Fibroblast of lung (primary cell): ENCODE measurements around the gene POLR1A.

Experiments used
- EZH2 ChIP-seq: IDR thresholded peaks from 2 replicates; pipeline ENCODE4 v1.5.1; 2012; ENCODE audit warnings: low read length, control low read depth, mild to moderate bottlenecking; ENCODE audit errors: missing control alignments
- TF ChIP-seq, protein P1 (sequence below), 2 donors: IDR thresholded peaks in 1 of 2; conservative IDR thresholded peaks in 1 of 2; 1 replicate in 1 of 2; 2 replicates in 1 of 2; pipeline ENCODE4 v1.5.1; 2011 to 2012; ENCODE audit warnings: low read length in 2 of 2, control low read depth in 1 of 2, inconsistent platforms in 1 of 2, low read depth in 1 of 2, mild to moderate bottlenecking in 1 of 2

DNA sequence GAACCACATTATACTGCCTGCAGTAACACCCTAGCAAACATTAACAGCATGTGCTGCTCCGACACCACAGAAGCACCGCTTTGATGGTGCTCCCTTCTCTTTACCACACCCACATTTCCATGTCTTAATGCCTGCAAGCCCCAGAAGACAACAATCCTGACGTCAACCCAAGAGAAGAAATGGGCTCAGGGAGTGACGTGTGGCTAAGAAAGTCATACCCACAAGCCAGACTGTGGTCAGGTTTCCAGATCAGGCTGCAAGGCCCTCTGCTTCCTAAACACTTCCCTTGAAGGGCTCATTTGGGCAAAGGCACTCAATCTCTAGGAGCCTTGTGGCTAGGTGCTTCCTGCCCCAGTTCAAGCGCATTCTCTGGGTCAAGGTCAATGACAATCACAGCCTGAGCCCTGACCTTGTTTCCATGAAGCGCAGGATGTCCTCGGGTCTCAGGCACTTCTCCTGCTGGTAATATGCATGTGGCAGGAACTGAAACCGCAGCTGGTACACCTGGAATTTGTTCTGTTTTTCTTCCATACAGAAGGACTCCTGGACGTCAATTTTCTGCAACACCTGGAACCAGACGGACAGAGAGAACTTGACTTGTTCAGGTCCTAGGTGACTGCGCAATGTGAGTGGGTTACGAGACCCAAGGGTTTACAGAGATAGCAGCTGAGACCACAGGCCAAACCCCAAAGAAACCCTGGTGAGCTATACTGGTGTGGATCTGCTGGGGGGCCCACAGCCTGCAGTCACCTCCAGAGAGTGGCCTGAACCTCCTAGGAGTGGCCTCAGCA, 67.2 kb downstream of the POLR1A start:
- TF ChIP-seq, protein P1, sequence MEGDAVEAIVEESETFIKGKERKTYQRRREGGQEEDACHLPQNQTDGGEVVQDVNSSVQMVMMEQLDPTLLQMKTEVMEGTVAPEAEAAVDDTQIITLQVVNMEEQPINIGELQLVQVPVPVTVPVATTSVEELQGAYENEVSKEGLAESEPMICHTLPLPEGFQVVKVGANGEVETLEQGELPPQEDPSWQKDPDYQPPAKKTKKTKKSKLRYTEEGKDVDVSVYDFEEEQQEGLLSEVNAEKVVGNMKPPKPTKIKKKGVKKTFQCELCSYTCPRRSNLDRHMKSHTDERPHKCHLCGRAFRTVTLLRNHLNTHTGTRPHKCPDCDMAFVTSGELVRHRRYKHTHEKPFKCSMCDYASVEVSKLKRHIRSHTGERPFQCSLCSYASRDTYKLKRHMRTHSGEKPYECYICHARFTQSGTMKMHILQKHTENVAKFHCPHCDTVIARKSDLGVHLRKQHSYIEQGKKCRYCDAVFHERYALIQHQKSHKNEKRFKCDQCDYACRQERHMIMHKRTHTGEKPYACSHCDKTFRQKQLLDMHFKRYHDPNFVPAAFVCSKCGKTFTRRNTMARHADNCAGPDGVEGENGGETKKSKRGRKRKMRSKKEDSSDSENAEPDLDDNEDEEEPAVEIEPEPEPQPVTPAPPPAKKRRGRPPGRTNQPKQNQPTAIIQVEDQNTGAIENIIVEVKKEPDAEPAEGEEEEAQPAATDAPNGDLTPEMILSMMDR (conservative IDR thresholded peaks at IDR 0.05 in 1 of 2, IDR thresholded peaks at IDR 0.05 in 1 of 2; ENCODE audit: low read depth in 1 of 2, low read length in 2 of 2): no peak
- no peak for TF ChIP-seq EZH2
